DOHH2 (cell line): ENCODE results near the gene ADAMTSL1.

ENCODE experiments used
- H3F3A ChIP-seq: fragments of 200-600 bp; sonication (generic), shearing (Covaris generic); 2 replicates; pipeline ENCODE4 v1.6.0; 2016; ENCODE audit warnings: antibody characterized with exemption, mild to moderate bottlenecking; ENCODE audit not compliant: control insufficient read depth, insufficient read depth
- H3K27ac ChIP-seq: fragments of 200-600 bp; sonication (generic); 2 replicates; pipeline ENCODE4 v1.5.1; 2014; ENCODE audit warnings: low read depth, mild to moderate bottlenecking, low read length, moderate library complexity
- H3K27me3 ChIP-seq: fragments of 200-600 bp; sonication (generic); 2 replicates; pipeline ENCODE4 v1.6.1; 2014; ENCODE audit warnings: mild to moderate bottlenecking, low read length, mixed read lengths; ENCODE audit not compliant: control insufficient read depth
- H3K36me3 ChIP-seq: fragments of 200-600 bp; sonication (generic); 2 replicates; pipeline ENCODE4 v1.6.1; 2014; ENCODE audit warnings: mild to moderate bottlenecking, low read length, moderate library complexity, mixed read lengths; ENCODE audit not compliant: control insufficient read depth
- H3K4me1 ChIP-seq: fragments of 200-600 bp; sonication (generic); 2 replicates; pipeline ENCODE4 v1.6.1; 2014; ENCODE audit warnings: mild to moderate bottlenecking, low read length, mixed read lengths; ENCODE audit not compliant: control insufficient read depth
- H3K4me2 ChIP-seq: fragments of 200-600 bp; sonication (generic); 2 replicates; pipeline ENCODE4 v1.6.0; 2014; ENCODE audit warnings: mild to moderate bottlenecking, low read length, moderate library complexity
- H3K4me3 ChIP-seq: fragments of 200-600 bp; sonication (generic); 2 replicates; pipeline ENCODE4 v1.5.1; 2014; ENCODE audit warnings: mild to moderate bottlenecking, low read length, mixed read lengths
- H3K79me2 ChIP-seq: fragments of 200-600 bp; sonication (generic); 2 replicates; pipeline ENCODE4 v1.6.1; 2014; ENCODE audit warnings: mild to moderate bottlenecking, low read length, mixed read lengths; ENCODE audit not compliant: control insufficient read depth
- H3K9me2 ChIP-seq: fragments of 200-600 bp; sonication (generic); replicated peaks from 2 replicates; pipeline ENCODE4 v1.6.1; 2014; ENCODE audit warnings: mild to moderate bottlenecking, low read length, mixed read lengths; ENCODE audit not compliant: control insufficient read depth
- H3K9me3 ChIP-seq: fragments of 200-600 bp; sonication (generic); 2 replicates; pipeline ENCODE4 v1.6.1; 2014; ENCODE audit warnings: antibody characterized with exemption, low read length, mixed read lengths; ENCODE audit not compliant: control insufficient read depth, insufficient read depth
- H4K20me1 ChIP-seq: fragments of 200-600 bp; sonication (generic); 2 replicates; pipeline ENCODE4 v1.6.0; 2014; ENCODE audit warnings: low read depth, mild to moderate bottlenecking, antibody characterized with exemption, low read length, moderate library complexity; ENCODE audit not compliant: control insufficient read depth, insufficient read depth
- CTCF ChIP-seq: fragments of 200-600 bp; sonication (generic); IDR thresholded peaks from one replicate; pipeline ENCODE4 v1.5.1; 2014; ENCODE audit warnings: antibody characterized with exemption, mild to moderate bottlenecking, low read depth, low read length; ENCODE audit not compliant: poor library complexity, severe bottlenecking
- EZH2phosphoT487 ChIP-seq: fragments of 200-600 bp; sonication (generic); IDR thresholded peaks from 2 replicates; pipeline ENCODE4 v1.6.1; 2017; ENCODE audit warnings: borderline replicate concordance, mild to moderate bottlenecking, antibody characterized with exemption, low read length, moderate library complexity, mixed read lengths

Gene ADAMTSL1

GRCh38 chr9:18743421-18743820 lies 269.5 kb downstream of the ADAMTSL1 start:
- TF ChIP-seq CTCF: no peak
- no peak for TF ChIP-seq EZH2phosphoT487
- Histone ChIP-seq H3K4me1 (no peaks in the 10 kb centered on the region), H3K79me2 (no peaks in the 10 kb centered on the region), H3K27ac (no peak overlapping the region), H3K9me3 (no peaks in the 10 kb centered on the region), H3K4me3 (no peak overlapping the region), H3F3A (no peaks in the 10 kb centered on the region), H3K4me2 (no peak overlapping the region), H3K9me2 (no peaks in the 10 kb centered on the region), H4K20me1 (no peaks in the 10 kb centered on the region), H3K36me3 (no peaks in the 10 kb centered on the region), H3K27me3 (no peaks in the 10 kb centered on the region)

- Histone ChIP-seq H3K4me1 (no peaks in the 10 kb centered on the region), H3F3A (no peaks in the 10 kb centered on the region), H3K9me3 (no peaks in the 10 kb centered on the region), H3K9me2 (no peaks in the 10 kb centered on the region), H4K20me1 (no peaks in the 10 kb centered on the region), H3K36me3 (no peaks in the 10 kb centered on the region), H3K27me3 (no peaks in the 10 kb centered on the region), H3K4me2 (no peak overlapping the region), H3K79me2 (no peaks in the 10 kb centered on the region), H3K4me3 (no peak overlapping the region), H3K27ac (no peak overlapping the region)
- TF ChIP-seq EZH2phosphoT487: no peak
Observed at GRCh38 chr9:18743971-18744370, 270.0 kb downstream of the ADAMTSL1 start.

- H3K9me3 ChIP-seq: no peaks in the 10 kb centered on the region
- H4K20me1 ChIP-seq: no peaks in the 10 kb centered on the region
- no peak for TF ChIP-seq EZH2phosphoT487
- TF ChIP-seq CTCF: no peak
- no peak overlapping the region for H3K4me2 ChIP-seq
- H3K79me2 ChIP-seq: no peaks in the 10 kb centered on the region
- no peaks in the 10 kb centered on the region for H3K4me1 ChIP-seq
- no peaks in the 10 kb centered on the region for H3F3A ChIP-seq
- no peak overlapping the region for H3K4me3 ChIP-seq
- H3K27me3 ChIP-seq: no peaks in the 10 kb centered on the region
- no peaks in the 10 kb centered on the region for H3K36me3 ChIP-seq
- no peaks in the 10 kb centered on the region for H3K9me2 ChIP-seq
- no peak overlapping the region for H3K27ac ChIP-seq
Observed at GRCh38 chr9:18745710-18746109, 271.8 kb downstream of the ADAMTSL1 start.

GRCh38 chr9:18746631-18747030 lies 272.7 kb downstream of the ADAMTSL1 start:
- Histone ChIP-seq H3K4me1 (no peaks in the 10 kb centered on the region), H3K9me3 (no peaks in the 10 kb centered on the region), H3K9me2 (no peaks in the 10 kb centered on the region), H3K27ac (no peak overlapping the region), H4K20me1 (no peaks in the 10 kb centered on the region), H3K27me3 (no peaks in the 10 kb centered on the region), H3K4me2 (no peak overlapping the region), H3K36me3 (no peaks in the 10 kb centered on the region), H3K79me2 (no peaks in the 10 kb centered on the region), H3K4me3 (no peak overlapping the region), H3F3A (no peaks in the 10 kb centered on the region)
- TF ChIP-seq EZH2phosphoT487 (no peak), CTCF (no peak)
